HG03575 (cell line): ENCODE measurements around the gene PREX1.

Source experiments
- ATAC-seq: cut with Tn5 transposase; IDR thresholded peaks from one replicate; pipeline ENCODE4 v1.9.1; 2021; ENCODE audit not compliant: unreplicated experiment, insufficient number of reproducible peaks, low FRiP score; ENCODE audit errors: extremely low read depth

Gene PREX1

GRCh38 chr20:48629069-48629959 is 198.5 kb downstream of the PREX1 start:
- ATAC-seq, result no peak

- no peak for ATAC-seq
Measured at GRCh38 chr20:48627737-48628128, 200.1 kb downstream of the PREX1 start.

DNA sequence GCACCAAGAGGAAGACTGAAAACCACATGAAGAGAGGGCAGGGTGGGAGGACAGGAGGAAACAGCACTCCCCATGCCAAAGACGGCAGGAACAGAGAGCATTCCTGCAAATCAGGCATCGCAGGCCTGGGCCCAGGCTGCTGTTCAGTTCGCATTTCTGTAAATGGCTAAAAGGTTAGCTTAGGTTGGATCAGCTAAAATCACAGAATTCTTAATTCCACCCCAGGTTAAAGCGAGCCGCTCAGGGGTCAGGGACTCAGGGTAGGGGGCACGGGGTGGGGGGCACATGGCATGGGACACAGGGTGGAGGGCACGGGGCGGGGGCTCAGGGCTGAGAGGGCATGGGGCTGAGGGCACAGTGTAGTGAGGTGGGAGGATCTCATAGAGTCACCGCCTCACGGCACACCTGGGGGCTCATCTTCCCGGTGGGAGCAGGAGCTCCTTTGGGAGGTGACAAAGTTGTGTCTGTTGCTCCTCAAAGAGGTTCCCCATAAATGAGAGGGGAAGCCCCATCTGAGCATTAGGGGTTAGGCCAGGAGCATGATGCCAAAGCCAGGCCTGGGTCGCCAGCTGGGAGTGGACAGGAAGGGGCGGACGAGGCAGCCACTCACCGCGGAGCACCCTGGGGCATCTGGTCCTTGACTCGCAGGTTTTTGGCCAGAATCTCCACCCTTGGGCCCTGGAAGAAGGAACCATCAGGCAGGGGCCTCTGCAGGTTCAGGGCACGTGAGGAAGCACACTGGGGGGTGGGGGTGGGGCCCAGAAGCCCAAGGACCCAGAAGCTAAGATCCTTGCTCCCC is 200.7 kb downstream of the PREX1 start:
- ATAC-seq, result no peak

GRCh38 chr20:48626226-48626937 is 201.4 kb downstream of the PREX1 start:
- ATAC-seq, result no peak

DNA sequence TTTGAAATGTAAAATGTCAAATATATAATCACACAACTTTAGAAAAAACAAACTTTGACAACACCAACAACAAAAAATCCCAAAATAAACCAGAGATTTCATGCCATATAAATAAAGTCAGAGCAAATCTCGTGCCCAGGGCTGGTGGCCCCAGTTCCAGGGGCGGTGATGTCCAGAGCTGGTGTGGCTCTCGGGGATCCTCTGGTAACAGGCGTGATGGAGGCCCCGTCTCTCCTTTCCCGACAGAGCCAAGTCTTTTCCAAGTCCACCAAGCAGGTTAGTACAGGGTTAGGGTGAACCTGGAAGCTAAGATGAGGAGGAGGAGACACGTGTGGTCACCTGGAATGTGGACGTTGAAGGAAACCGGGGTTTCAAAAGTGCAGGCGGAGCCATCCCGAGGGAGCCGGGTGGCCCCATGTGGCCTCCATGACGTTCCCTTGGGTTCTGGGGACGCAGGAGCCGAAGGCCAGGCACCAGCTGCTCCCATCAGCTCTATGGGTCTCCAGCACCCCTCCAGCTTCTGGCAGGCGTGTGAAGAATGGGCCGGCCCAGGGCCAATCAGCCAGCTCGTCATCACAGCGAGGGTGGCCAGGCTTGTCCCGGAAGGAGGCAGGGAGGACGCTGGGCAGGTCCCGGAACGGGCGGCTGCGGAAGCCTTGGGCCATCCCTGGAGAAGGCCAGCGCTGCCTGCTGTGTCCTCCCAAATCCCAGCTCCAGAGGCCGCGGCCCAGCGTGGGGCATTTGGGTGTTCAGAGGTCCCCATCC is 202.5 kb downstream of the PREX1 start:
- no peak for ATAC-seq

DNA sequence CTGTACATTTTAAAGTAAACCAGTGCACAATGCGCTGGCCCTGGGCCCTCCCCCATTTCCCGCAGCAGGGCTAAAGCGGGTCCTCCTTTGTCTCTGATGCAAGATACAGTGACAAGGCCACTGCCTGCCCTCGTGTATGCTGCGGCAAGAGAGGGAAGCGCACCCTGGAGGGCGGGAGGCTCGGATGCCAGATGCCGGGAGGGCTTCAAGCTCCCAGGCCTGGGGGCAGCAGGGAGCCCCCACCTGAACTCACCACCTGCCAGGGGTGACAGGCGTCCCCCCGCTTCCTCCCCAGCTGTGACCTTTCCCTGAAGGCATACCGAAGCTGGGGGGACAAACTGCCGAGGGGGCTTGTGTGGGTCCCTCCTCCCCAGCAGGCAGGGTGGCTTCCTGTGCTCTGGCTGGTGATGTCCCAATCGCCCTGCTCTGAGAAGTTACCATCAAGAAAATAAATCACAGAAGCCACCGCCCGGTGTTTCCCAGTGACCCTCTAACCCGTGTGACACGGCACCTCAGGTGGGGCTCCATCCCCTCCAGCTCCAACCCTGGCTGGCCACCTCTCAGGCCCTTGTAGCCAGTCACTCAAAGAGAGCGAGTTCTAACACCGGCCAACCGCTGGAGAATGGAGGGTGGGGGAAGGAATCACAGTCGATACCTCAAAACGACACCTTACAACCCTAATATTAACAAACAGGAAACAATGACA is 203.3 kb downstream of the PREX1 start:
- no peak for ATAC-seq

DNA sequence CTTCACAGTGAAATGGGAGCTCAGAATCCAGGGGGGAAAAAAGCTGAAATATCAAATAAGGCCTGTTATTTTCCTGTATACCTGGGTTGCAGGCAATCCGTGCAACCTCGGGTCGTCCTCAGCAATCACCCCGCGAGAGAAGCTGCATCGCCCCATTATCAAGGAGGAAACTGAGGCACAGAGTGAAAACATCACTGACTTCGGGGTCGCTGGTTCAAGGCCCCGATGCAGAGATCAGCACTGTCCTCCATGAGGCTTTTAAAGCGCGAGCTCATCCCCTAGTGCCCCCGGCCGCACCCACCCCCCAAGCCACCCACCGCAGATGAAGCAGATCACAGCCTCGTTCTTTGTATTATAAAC is 203.9 kb downstream of the PREX1 start:
- no peak for ATAC-seq

- no peak for ATAC-seq
Measured at GRCh38 chr20:48623176-48623905, 204.5 kb downstream of the PREX1 start.

DNA sequence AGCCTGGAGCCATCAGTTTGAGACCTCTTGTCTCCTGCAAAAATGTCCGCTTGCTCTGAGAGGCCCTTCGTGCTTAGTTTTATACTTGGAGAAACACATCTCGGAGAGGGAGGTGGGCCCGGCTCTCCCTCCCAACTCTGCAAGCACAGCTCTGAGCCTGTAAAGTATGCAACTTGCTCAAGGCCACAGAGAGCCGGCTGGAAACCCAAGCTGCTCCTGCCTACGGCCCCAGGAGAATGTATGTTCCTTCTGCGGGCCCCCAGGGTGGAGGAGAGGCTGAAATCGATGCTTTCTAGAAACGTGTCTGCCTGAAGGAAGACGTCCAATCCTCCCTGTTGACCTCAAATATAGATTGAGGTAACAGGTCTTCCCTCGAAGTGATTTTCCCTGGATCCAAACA is 205.4 kb downstream of the PREX1 start:
- no peak for ATAC-seq

DNA sequence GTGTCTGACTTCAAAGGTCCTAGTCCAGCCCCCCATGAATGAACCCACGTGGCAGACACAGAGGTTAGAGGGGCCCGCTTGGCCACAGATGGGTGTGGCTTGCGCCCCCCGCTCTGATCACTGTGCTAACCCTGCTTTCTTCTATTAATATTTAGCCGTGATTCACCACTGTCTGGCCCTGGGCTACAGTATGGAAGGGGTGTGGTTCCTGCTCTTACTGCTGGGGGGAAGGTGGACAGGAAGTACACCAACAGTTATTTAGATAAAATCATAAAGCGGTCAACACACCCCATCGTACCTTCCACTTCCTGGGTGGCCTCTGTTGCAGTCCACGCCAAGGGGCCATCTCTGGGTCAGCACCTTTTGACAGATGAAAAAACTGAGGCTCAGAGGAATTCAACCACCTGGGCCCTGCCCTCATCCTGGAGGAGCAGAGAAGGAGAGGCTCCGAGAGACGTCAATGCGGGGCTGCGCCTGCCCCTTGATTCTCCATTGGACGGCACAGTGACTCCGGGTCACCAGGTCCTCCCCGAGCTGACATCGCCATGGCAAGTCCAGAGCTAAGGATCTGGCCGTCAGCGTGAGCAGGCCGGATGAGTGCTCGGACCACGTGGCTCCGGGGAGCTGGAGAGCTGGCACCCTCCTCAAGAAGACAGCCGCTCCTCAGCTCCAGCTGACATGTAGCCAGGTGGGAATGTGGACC is 206.3 kb downstream of the PREX1 start:
- no peak for ATAC-seq

DNA sequence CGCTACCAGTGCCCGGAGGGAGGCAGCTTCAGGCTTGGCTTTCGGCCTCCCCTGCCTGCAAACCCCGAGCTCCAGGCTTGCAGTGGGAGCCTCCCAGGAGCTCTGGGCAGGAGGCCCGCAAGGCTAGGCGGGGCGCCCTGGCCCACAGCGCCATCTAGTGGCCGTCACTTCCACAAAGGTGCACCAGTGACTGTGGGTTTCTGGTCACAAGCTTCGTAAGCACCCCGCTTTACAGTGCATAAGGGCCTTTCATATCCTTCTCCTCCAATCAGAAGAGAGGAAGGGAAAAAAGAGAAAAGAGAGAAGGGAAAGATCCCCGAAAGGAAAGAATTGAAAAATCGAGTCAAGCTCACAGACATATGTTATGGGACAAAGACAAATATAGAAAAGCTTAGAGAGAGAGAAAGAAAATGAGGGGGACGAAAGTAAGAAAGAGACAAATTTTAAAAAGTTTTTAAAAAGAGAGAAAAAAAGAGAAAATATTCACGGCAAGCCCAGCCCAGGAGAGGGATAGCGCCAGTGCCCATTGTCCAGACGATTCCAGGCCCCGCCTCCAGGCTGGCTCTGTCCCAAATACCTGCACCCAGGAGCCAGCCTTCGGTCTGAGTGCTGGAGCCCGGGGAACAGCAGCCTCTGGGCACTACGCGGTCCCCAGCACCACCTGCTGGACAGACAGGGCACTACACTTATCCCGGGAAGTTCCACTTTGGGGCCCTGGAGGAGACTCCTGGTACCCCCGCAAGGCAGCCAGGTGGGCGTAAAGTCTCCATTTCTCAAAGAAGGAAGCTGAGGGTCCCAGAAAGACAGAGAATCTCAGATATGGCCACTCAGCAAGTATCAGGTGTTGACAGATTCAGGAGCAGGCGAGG is 207.1 kb downstream of the PREX1 start:
- no peak for ATAC-seq

- no peak for ATAC-seq
Measured at GRCh38 chr20:48620154-48620506, 207.7 kb downstream of the PREX1 start.

GRCh38 chr20:48619126-48620101 is 208.4 kb downstream of the PREX1 start:
- ATAC-seq, result no peak

DNA sequence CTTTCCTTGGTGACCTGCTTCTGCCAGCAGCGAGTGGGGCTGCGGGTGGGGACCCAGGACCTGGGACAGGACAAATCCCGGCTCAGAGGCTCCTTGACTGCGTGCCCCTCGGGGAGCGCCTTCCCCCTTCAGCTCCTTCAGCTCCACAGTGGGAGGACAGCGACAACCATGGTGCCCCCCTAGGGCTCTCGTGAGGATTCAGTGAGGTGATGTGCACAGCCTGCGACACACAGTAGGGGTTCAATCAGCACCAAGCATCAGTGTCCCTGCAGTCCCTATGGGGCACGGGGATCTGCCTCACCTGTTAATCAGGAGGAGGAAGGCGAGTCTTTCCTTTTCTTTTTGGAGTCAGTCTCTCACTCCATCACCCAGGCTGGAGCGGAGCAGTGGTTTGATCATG is 209.2 kb downstream of the PREX1 start:
- no peak for ATAC-seq

GRCh38 chr20:48618052-48618451 is 209.7 kb downstream of the PREX1 start:
- no peak for ATAC-seq
